Stimulated activated CD4-positive, alpha-beta T cell treated with anti-CD3 and anti-CD28 coated beads, Interleukin-4, amount 100 ng/mL, for 48 hours (primary cell): ENCODE results near the gene VDAC1.
"Not testable (repeated sequence)": the region's sequence is repeated elsewhere in the genome, so short reads cannot be mapped to it uniquely, and the experiment has no call there.

Experiments
- DNase-seq, 2 donors: peaks; one replicate each; pipeline ENCODE4 v3.0.0-alpha.2; 2020; ENCODE audit warnings: low read depth in 2 of 2

The VDAC1 gene

GRCh38 chr5:134004626-134005416, at the start of gene VDAC1:
VDAC1 (minus strand) TSS chr5:134004975; CDS start chr5:133993012, 11,963 bp downstream.
- peak; percentile 65 to 76 for DNase-seq

GRCh38 chr5:134053840-134054338, 49.1 kb upstream of the VDAC1 start:
- DNase-seq: no peak

- DNase-seq: no peak
Observed at GRCh38 chr5:134053314-134053839, 48.6 kb upstream of the VDAC1 start.

- no peak for DNase-seq
Observed at GRCh38 chr5:134051305-134051704, 46.5 kb upstream of the VDAC1 start.

- no peak for DNase-seq
Observed at GRCh38 chr5:134048864-134049263, 44.1 kb upstream of the VDAC1 start.

- no peak for DNase-seq
Observed at GRCh38 chr5:134047687-134048056, 42.9 kb upstream of the VDAC1 start.

GRCh38 chr5:134046801-134047686, 42.3 kb upstream of the VDAC1 start:
- DNase-seq: no peak

GRCh38 chr5:134046330-134046729, 41.6 kb upstream of the VDAC1 start:
- no peak for DNase-seq

- no peak for DNase-seq
Observed at GRCh38 chr5:134043793-134044792, 39.3 kb upstream of the VDAC1 start.

GRCh38 chr5:134041570-134042411, 37.0 kb upstream of the VDAC1 start:
- DNase-seq: no peak

- DNase-seq: no peak
Observed at GRCh38 chr5:134038138-134038537, 33.4 kb upstream of the VDAC1 start.

- no peak for DNase-seq
Observed at GRCh38 chr5:134037160-134037559, 32.4 kb upstream of the VDAC1 start.

- DNase-seq: no peak
Observed at GRCh38 chr5:134034326-134034725, 29.6 kb upstream of the VDAC1 start.

GRCh38 chr5:134030303-134030964, 25.7 kb upstream of the VDAC1 start:
- DNase-seq: not testable (repeated sequence)

GRCh38 chr5:134029156-134029555, 24.4 kb upstream of the VDAC1 start:
- no peak for DNase-seq

GRCh38 chr5:134028496-134028895, 23.7 kb upstream of the VDAC1 start:
- DNase-seq: no peak

GRCh38 chr5:134027288-134027615, 22.5 kb upstream of the VDAC1 start:
- no peak for DNase-seq

- DNase-seq: peak; percentile 35
Observed at GRCh38 chr5:134026521-134027287, 21.9 kb upstream of the VDAC1 start.

GRCh38 chr5:134025786-134026185, 21.0 kb upstream of the VDAC1 start:
- DNase-seq: no peak
